Body of pancreas (tissue), 4 donors: ENCODE measurements around the gene PRKCB.

Source experiments
- CTCF ChIP-seq, 7 experiments: fragments of 450-650 bp in 4 of 7; fragments of 200-600 bp in 3 of 7; sonication (generic) in 3 of 7; IDR thresholded peaks; one replicate each; pipeline ENCODE4 v1.5.1; 2016 to 2019; ENCODE audit warnings: antibody characterized with exemption in 7 of 7
- POLR2A ChIP-seq, 3 donors: fragments of 450-650 bp; IDR thresholded peaks; one replicate each; pipeline ENCODE4 v1.6.1; 2016; ENCODE audit warnings: antibody characterized with exemption in 3 of 3, mild to moderate bottlenecking in 2 of 3

- no peak for TF ChIP-seq CTCF (IDR thresholded peaks at IDR 0.05)
- no peak for TF ChIP-seq POLR2A (IDR thresholded peaks at IDR 0.05)
Observed at GRCh38 chr16:23876256-23876896, 40.6 kb downstream of the PRKCB start.
